H1 (cell line): ENCODE results near the gene CRTC1. TPM values are rescaled to one million over a fixed set of nuclear protein-coding genes. Genes with fewer than 3 reads are reported as not detected.

Experiments used
- CBX5 ChIP-seq: fragments of 300-800, 300-1000 bp; sonication (generic); IDR thresholded peaks from 2 replicates; pipeline ENCODE4 v1.7.1; 2016; ENCODE audit warnings: antibody characterized with exemption, low read length, low read depth
- CHD7 ChIP-seq: fragments of 300-600 bp; sonication (generic); IDR thresholded peaks from 2 replicates; pipeline ENCODE4 v1.7.1; 2012; ENCODE audit warnings: low read length, moderate library complexity, mild to moderate bottlenecking, inconsistent platforms; ENCODE audit not compliant: insufficient replicate concordance
- CREB1 ChIP-seq: IDR thresholded peaks from 2 replicates; pipeline ENCODE4 v1.6.1; 2012; ENCODE audit warnings: inconsistent platforms
- JUN ChIP-seq: IDR thresholded peaks from 2 replicates; pipeline ENCODE4 v1.6.1; 2011; ENCODE audit warnings: low read depth, mild to moderate bottlenecking, improper control_type of control experiment, low read length
- SIX5 ChIP-seq: IDR thresholded peaks from 2 replicates; pipeline ENCODE4 v1.6.1; 2011; ENCODE audit warnings: mild to moderate bottlenecking, low read depth, low read length
- SP1 ChIP-seq: IDR thresholded peaks from 2 replicates; pipeline ENCODE4 v1.6.1; 2011; ENCODE audit warnings: low read depth, low read length
- SP2 ChIP-seq: IDR thresholded peaks from 2 replicates; pipeline ENCODE4 v1.6.1; 2012; ENCODE audit warnings: mild to moderate bottlenecking, low read length, inconsistent platforms
- polyA plus RNA-seq, 7 experiments: library from polyadenylated mRNA; depleted of rRNA in 3 of 7; stranded (reverse) in 5 of 7; unstranded in 2 of 7; fragments of >200 nt in 5 of 7; fragments of 200-250 nt in 2 of 7; gene quantifications; 1 replicate in 5 of 7; 2 replicates in 1 of 7; 4 replicates in 1 of 7; pipeline versions ENCODE4 v1.2.1 to v1.2.3, GENCODE V29; 2011 to 2013; ENCODE audit warnings: missing spikeins in 2 of 7, mixed read lengths in 2 of 7
- total RNA-seq: library from RNA; stranded (reverse); fragmentation: NEBNext Ultra II Directional; extraction: Animal tissue kit (Norgen Biotek cat#: 25700); gene quantifications from 2 replicates; pipeline ENCODE4 v1.2.1, GENCODE V29; 2021

Gene CRTC1
- total and polyA plus RNA-seq, 2 of the 8 experiments (the other 6 are each of a cell fraction or from before 2014, with no cell fraction given) = 2.9 to 8.5 TPM

GRCh38 chr19:18637673-18638630 is 45.5 kb upstream of the CRTC1 start (continued):
- no peak for TF ChIP-seq CHD7
- no peak for TF ChIP-seq CREB1
- no peak for TF ChIP-seq SP2
- TF ChIP-seq SIX5 = no peak
- TF ChIP-seq CBX5 = no peak
- no peak for TF ChIP-seq JUN
- TF ChIP-seq SP1 = no peak
